ELR (cell line): ENCODE measurements around the gene OOSP2.
"Not testable (repeated sequence)": the region's sequence is repeated elsewhere in the genome, so short reads cannot be mapped to it uniquely, and the experiment has no call there.

Experiments
- DNase-seq: peaks from one replicate; pipeline ENCODE4 v3.0.0-alpha.2; 2015; ENCODE audit warnings: low read depth

Gene OOSP2, protein sequence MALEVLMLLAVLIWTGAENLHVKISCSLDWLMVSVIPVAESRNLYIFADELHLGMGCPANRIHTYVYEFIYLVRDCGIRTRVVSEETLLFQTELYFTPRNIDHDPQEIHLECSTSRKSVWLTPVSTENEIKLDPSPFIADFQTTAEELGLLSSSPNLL

DNA sequence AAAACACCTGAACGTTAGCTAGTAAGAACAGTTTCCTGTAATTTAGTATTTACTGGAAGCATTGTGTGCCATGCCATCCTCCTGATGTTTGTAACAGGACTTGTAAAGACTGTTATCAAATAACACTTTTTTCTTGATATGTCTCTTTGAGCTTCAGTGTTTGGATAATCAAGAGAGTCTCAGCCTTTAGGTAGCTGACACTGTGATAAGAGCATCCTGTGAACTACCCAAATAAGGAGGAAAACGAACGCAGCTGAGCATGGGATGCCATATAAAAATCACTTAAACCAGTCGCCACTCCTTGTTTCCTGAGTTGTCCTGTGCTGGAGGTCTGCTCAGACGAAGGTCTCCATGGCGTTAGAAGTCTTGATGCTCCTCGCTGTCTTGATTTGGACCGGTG is at the start of gene OOSP2:
Gene OOSP2, plus strand, starts transcription at position 301 of the 400 bp plus-strand sequence. Its CDS starts 51 bp downstream, at position 352.
- no peak for DNase-seq

DNA sequence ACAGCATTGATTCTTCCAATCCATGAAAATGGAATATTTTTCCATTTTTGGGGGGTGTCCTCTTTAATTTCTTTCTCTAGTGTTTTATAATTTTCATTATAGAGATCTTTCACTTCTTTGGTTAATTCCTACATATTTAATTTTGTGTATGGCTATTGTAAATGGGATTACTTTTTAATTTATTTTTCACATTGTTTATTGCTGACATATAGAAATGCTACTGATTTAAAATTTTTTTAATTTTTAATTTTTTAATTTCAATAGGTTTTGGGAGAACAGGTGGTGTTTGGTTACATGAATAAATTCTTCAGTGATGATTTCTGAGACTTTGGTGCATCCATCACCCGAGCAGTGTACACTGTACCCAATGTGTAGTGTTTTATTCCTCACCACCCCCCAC is 49.8 kb upstream of the OOSP2 start:
- DNase-seq, result no peak

DNA sequence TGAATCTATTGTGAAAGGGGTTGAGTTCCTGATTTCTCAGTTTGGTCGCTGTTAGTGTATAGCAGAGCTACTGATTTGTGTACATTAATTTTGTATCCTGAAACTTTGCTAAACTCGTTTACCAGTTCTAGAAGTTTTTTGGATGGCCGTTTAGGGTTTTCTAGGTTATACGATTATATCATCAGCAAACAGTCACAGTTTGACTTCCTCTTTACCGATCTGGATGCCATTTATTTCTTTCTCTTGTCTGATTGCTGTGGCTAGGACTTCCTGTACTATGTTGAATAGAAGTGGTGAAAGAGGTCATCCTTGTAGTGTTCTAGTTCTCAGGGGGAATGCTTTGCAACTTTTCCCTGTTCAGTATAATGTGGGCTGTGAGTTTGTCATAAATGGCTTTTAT is 47.8 kb upstream of the OOSP2 start:
- no peak for DNase-seq

DNA sequence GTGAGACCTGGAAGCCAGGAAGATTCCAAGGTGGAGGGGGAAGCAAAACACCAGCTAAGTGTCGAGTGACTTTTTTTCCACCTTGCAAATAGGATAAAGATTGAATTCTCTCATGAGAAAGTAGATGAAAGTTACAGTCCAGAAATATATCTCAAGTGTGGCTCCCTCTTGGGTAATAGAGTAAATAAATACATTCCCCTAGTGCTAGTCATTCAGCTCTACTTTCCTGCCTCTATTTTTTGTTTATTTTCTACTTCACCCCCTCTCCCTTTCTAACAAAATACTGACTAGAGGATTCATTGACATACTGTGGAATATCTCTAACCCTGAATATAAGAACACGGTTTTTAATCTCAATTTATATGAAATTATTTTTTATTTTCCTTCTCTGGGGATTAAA is 42.4 kb upstream of the OOSP2 start:
- peak; percentile 48 for DNase-seq

DNA sequence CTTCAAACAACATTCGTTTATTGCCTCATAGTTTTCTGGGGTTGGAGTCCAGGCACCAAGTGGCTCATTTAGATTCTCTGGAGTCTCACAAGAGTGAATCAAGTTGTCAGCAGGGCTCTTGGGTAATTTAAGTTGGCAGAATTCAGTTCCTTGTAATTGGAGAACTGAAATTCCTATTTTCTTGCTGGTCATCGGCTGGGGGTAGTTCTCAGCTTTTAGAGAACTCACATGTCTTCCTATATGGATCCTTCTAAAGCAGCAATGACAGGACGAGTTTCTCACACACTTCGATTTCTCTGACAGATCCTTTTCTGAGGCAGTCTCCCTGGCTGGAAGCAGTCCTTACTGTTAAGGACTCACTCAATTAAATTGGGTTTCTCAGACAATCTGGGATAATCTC is 40.5 kb upstream of the OOSP2 start:
- DNase-seq, result no peak

DNA sequence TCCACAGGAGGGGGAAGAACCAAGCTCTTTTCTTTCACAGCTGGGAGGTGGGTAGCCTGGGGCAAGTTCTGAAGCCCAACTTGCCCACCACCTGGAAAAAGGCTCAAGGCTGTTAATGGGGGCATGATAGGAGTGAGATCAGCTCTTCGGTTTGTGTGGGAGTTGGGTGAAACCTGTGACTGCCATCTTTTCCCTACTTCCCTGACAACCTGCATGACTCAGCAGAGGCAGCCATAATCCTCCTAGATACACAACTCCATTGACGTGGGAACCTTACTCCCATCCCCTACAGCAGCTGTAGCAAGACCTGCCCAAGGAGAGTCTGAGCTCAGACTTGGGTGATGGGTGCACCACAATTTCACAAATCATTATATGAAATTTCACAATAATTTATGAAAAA is 36.5 kb upstream of the OOSP2 start:
- no peak for DNase-seq

DNA sequence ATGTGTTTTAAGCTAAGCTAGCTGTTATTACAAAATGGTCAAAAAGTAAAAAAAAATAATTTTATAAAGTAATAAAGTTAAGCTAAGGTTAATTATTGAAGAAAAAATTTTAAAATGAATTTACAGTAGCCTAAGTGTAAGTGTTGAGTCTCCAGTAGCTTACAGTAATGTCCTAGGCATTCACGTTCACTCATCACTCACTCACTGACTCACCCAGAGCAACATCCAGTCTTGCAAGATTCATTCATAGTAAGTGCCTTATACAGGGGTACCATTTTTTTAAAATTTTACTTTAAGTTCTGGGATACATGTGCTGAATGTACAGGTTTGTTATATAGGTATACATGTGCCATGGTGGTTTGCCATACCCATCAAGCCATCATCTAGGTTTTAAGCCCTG is 34.8 kb upstream of the OOSP2 start:
- peak; percentile 76 for DNase-seq

DNA sequence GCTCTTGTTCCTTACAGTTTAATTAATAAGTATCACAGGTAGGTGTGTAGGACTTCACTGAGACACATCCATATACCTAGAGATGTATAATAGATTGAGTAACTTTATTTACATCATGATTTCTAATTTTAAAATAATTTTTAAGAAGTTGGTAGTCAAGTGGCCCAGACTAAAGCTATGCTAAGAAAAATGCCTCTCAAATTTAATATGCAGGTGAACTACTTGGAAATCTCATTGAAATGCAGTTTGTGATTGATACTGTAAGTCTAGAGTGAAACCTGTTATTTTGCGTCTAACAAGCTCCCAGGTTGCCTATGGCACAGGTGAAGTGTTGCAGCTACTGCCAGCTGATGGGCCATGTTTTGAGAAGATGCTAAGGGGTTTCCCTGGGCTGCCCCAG is 23.3 kb upstream of the OOSP2 start, which contains the start of gene OOSP4B:
Gene OOSP4B, plus strand, starts transcription at position 301 of the 400 bp plus-strand sequence.
- no peak for DNase-seq

DNA sequence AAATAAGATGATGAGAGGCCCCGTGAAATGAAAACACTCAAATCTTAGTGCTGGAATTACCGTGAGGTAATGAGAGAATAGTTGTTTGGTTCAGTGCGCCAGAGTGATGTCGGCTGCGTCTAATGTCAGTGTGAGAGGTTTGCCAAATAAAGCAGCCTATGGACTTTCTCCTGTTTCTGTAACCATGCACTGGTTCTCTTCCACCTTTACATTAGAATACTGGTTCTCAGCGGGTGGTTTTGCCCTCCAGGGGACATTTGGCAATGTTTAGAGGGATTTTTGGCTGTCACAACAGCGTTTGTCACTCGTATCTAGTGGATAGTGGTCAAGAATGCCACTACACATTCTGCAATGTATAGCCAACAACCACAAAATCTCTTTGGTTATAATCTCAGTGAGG is 22.2 kb upstream of the OOSP2 start:
- DNase-seq, result no peak

DNA sequence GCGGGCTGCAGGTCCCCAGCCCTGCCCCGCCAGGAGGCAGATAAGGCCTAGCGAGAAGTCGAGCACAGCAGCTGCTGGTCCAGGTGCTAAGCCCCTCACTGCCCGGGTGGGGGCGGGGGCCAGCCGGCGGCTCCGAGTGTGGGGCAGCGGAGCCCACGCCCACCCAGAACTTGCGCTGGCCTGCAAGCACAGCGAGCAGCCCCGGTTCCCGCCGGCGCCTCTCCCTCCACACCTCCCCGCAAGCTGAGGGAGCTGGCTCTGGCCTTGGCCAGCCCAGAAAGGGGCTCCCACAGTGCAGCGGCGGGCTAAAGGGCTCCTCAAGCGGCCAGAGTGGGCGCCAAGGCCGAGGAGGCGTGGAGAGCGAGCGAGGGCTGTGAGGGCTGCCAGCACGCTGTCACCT is 19.8 kb upstream of the OOSP2 start:
- DNase-seq, result not testable (repeated sequence)

DNA sequence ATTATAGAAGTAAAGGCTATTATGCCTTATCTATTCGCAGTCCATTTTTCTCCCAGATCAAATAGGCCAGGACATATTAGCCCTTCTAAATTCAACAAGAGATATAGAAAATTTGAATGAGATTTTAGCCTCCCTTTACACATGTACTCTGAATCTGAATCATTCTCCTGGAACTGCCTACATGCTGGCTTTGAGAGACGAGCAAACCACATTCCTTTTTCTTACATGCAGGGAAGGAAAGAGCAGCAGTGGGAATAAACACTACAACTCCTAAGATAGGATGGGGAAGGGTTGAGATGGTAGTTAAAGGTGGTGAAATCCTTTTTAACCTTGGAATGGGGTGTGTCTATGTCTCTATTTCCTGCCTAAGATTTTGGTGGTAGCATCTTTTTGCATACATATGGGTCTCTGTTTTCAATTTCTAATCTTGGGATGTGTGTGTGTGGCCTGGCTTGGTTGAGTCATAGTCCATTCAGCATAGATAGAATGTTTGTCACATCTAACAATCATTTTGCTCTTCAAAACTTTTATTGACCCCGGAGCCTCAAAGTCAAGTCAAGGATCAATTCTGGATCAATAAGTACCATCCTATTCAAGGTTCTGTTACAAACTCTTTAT is 11.1 kb upstream of the OOSP2 start:
- peak; percentile 48 for DNase-seq

DNA sequence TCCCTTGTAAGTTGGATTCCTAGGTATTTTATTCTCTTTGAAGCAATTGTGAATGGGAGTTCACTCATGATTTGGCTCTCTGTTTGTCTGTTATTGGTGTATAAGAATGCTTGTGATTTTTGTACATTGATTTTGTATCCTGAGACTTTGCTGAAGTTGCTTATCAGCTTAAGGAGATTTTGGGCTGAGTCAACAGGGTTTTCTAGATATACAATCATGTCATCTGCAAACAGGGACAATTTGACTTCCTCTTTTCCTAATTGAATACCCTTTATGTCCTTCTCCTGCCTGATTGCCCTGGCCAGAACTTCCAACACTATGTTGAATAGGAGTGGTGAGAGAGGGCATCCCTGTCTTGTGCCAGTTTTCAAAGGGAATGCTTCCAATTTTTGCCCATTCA is 10.2 kb downstream of the OOSP2 start:
- DNase-seq, result not testable (repeated sequence)

DNA sequence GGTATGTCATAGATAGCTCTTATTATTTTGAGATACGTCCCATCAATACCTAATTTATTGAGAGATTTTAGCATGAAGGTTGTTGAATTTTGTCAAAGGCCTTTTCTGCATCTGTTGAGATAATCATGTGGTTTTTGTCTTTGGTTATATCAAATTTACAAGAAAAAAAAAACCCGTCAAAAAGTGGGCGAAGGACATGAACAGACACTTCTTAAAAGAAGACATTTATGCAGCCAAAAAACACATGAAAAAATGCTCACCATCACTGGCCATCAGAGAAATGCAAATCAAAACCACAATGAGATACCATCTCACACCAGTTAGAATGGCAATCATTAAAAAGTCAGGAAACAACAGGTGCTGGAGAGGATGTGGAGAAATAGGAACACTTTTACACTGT is 10.6 kb downstream of the OOSP2 start:
- not testable (repeated sequence) for DNase-seq

DNA sequence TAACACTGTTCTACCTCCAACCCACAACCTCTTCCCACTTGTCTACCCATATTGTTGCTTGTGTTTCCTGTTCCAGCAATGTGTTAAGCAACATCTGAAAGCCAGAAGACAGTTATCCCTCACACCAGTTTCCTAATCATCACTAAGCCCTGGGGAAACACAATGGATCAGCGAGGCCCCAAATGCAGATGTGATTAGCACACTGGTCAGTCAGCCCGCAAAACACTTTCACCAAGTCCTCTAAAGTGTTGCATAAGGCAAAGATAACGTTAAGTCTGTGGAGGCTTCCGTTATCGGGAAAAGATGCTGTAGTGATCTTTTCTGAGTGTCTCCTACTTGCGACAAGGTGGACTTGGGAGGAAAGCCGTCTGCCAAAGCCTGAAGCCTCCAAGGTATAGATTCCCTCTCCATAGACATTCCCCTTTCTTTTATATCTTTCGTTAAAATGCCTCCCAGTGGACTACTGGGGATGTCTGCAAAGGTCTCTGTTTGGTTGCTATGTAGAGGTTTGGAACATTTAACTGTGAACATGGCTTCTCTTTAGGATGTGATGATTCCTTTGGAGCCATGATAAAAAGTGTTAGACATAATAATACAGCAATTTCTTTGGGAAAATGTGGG is 16.2 kb downstream of the OOSP2 start, which contains the start of gene MS4A3:
Gene MS4A3, plus strand, starts transcription at position 317 of the 621 bp plus-strand sequence. CDS start 4,496 bp downstream, outside the sequence.
- DNase-seq, result no peak

DNA sequence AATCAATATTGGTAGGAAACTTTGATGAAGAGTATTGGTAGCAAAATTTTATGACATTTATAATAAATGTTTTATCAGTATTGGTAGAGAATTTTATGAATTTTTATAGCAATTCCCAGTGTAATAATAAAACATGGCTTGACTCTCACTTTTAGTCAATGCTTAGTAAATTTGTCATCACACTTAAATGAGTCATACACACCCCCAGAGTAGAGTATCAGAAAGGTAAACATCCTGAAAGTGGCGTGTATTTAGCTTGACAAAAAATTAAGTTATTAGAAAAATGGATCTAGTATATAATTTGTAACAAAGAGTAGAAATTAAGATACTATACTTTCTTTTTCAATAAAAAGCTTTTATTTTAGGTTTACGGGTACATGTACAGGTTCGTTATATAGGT is 18.8 kb downstream of the OOSP2 start:
- peak; percentile 50 for DNase-seq

DNA sequence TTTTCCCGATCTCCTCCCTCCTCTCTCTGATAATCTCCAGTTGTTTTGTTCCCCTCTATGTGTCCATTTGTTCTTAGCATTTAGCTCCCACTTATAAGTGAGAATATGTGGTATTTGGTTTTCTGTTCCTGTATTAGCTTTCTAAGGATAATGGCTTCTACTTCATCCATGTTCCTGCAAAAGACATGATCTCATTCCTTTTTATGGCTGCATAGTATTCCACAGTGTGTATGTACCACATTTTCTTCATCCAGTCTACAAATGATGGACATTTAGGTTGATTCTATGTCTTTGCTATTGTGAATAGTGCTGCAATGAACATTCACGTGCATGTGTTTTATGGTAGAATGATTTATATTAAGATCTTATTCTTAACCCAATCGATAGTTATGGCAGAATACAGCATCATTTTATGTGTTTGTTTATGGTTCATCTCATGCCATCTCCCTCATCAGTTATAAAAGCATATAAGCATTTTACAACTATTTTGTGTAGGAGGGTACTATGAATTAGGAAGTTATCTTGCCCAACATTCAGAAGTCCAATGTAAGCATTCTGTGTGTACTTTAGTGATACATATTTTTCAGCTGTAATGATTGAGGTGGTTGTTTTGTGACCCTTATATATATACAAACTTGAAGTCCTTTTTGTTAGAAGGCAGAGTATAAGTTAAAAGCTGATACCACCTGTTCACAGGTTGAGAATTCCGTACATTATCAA is 19.5 kb downstream of the OOSP2 start:
- no peak for DNase-seq

DNA sequence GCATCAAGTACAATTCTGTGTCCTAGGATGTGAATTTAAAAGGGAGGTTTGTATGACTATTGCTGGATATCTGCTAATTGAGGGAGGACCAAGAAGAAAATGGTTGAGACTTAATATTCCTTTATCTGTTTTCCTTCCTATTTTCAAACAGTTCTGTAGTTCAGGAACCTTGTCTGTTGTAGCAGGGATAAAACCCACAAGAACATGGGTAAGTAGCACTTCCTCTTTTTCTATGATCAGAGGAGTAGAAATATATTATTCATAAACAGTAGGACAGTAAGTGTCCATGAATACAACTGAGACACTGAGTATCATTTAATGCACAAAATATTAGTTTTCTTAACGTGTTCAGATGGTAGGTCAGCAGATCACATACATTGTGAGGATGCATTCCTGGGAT is 23.9 kb downstream of the OOSP2 start:
- DNase-seq, result no peak

DNA sequence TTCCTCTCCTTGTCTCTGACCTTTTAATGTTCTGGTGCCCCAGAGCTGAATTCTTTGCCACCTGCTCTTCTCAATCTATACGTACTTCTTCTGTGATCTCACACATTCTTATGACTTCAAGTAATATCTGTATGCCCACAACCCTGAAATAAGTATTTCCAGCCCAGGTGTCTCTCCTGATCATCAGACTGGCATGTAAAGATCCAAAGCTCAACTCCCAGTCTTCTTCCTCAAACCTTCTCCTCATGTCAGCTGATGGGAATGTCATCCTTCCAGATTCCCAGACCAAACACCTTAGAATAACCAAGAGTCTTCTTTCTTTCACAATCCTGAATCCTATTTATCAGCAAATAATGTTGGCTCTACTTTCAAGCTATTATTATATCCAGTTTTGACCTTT is 25.6 kb downstream of the OOSP2 start:
- DNase-seq, result no peak

DNA sequence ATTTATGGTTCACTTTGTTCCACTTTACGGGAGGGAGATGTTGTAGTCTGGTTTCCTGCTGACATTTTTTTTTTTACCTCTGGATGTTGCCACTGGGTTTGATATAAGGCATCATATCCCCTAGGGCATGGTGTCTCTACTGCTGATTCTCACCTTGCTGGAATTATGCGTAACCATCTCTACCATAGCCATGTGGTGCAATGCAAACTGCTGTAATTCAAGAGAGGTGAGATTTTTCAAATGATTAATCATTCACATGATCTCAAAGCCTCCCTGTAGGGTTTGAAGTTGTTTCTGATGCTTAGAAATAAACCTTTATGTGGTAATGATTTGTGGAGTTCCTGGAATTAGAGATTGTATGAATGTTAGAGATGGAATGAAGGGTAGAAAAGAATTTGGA is 29.2 kb downstream of the OOSP2 start:
- no peak for DNase-seq

DNA sequence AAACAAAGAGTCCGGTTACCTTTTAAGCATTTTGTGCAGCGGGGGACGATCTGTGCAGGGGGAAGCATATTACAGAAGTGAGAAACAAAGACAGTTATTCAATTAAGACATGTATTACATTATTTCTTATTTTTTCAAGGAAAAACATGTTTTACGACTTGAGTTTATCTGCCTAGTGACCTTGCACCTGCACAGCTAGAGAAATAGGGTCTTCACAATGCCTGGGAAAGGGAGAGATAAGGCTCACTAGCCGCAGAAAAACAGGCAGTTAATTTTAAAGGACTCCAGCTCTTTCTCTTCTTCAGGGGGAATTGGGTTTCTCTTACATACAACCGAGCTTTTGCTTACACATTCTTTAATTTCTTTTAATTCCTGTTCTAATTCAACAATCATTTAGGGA is 31.4 kb downstream of the OOSP2 start:
- not testable (repeated sequence) for DNase-seq

DNA sequence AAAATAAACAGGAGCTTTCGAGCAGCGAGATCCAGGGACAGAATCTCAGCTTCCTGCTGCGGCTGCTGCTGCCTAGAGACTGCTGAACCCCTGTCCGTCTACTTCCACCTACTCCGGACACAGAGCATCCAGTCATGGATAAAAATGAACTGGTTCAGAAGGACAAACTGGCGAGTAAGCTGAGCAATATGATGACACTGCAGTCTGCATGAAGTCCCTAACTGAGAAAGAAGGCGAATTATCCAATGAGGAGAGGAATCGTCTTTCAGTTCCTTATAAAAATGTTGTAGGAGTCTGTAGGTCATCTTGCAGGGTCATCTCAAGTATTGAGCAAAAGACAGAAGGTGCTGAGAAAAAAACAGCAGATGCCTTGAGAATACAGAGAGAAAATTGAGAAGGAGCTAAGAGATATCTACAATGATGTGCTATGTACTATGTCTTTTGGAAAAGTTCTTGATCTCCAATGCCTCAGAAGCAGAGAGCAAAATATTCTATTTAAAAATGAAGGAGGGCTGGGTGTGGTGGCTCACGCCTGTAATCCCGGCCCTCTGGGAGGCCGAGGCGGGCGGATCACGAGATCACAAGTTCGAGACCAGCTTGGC is 37.1 kb downstream of the OOSP2 start:
- no peak for DNase-seq

DNA sequence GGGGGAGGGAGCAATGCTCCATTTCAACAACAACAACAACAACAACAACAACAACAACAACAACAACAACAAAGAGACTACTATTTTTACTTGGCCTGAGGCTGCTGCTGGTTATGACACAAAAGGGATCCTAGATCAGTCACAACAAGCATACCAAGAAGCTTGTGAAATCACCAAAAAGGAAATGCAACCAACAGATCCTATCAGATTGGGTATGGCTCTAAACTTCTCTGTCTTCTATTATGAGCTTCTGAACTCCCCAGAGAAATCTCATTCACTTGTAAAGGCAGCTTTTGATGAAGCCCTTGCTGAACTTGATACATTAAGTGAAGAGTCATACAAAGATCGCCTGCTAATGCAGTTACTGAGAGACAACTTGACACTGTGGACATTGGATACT is 37.8 kb downstream of the OOSP2 start:
- no peak for DNase-seq

DNA sequence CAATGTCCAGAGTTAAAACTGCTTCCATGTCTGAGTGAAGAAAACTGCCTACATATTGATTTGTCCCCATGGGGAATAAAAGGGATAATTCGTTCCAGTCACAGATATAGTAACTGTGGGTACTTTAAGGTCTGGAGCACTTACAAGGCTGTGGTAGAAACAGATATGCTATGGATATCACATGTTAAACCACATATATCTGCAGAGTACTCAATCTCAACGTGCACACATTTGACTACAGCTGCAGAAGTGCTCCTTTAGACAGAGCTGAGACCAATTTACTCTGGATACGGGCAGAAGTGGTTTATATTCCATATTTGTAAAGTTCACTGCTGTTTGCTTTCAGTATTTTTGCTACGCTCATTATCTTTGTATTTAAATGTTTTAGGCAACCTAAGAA is 38.5 kb downstream of the OOSP2 start:
- no peak for DNase-seq
